Stimulated activated CD8-positive, alpha-beta memory T cell treated with anti-CD3 and anti-CD28 coated beads, Interleukin-4, amount 100 ng/mL, for 1 hour (primary cell): ENCODE data around the gene NDUFB2.
"Not testable (repeated sequence)": the region's sequence is repeated elsewhere in the genome, so short reads cannot be mapped to it uniquely, and the experiment has no call there.

Experiments used
- DNase-seq, 2 donors: peaks; one replicate each; pipeline ENCODE4 v3.0.0-alpha.2; 2020; ENCODE audit warnings: low read depth in 2 of 2, low spot score in 1 of 2

Gene NDUFB2

GRCh38 chr7:140734096-140734495, 37.6 kb downstream of the NDUFB2 start:
- no peak for DNase-seq

GRCh38 chr7:140734729-140735128, 38.2 kb downstream of the NDUFB2 start:
- no peak for DNase-seq

- no peak for DNase-seq
These were observed 41.8 kb downstream of the NDUFB2 start for GRCh38 chr7:140738280-140738679.

- not testable (repeated sequence) for DNase-seq
These were observed 46.7 kb downstream of the NDUFB2 start for GRCh38 chr7:140743255-140743654.

GRCh38 chr7:140744005-140744404, 47.5 kb downstream of the NDUFB2 start:
- DNase-seq: no peak

GRCh38 chr7:140745266-140746058, 49.0 kb downstream of the NDUFB2 start:
- no peak for DNase-seq

- DNase-seq: no peak
These were observed 50.2 kb downstream of the NDUFB2 start for GRCh38 chr7:140746751-140747150.

- no peak for DNase-seq
These were observed 56.0 kb downstream of the NDUFB2 start for GRCh38 chr7:140752533-140752932.

GRCh38 chr7:140754506-140754905, 58.0 kb downstream of the NDUFB2 start:
- DNase-seq: no peak
